Liver (tissue), 9 donors: ENCODE data around the gene INPP4A. TPM values are rescaled to one million over a fixed set of nuclear protein-coding genes. Genes with fewer than 3 reads are reported as not detected.

Source experiments
- DNase-seq: peaks from one replicate; pipeline ENCODE4 v3.0.0-alpha.2; 2017; ENCODE audit warnings: low spot score
- H3K27ac ChIP-seq, 2 donors: one replicate each; pipeline ENCODE4 v1.7.0; 2013; ENCODE audit warnings: inconsistent platforms in 2 of 2, low read length in 2 of 2, control low read depth in 1 of 2, low read depth in 1 of 2, mild to moderate bottlenecking in 1 of 2
- H3K27me3 ChIP-seq, 4 donors: one replicate each; pipeline versions ENCODE4 v1.6.1 to v1.7.0; 2013; ENCODE audit warnings: low read length in 3 of 4, inconsistent platforms in 1 of 4, mild to moderate bottlenecking in 1 of 4, moderate library complexity in 1 of 4; ENCODE audit not compliant: control insufficient read depth in 4 of 4, insufficient read depth in 4 of 4
- H3K36me3 ChIP-seq, 4 donors: one replicate each; pipeline versions ENCODE4 v1.6.1 to v1.7.0; 2013; ENCODE audit warnings: low read length in 3 of 4, mild to moderate bottlenecking in 3 of 4, low read depth in 1 of 4, moderate library complexity in 1 of 4; ENCODE audit not compliant: control insufficient read depth in 4 of 4, insufficient read depth in 3 of 4
- H3K4me1 ChIP-seq, 4 donors: one replicate each; pipeline versions ENCODE4 v1.6.1 to v1.7.0; 2013; ENCODE audit warnings: low read length in 3 of 4, mild to moderate bottlenecking in 3 of 4, moderate library complexity in 1 of 4; ENCODE audit not compliant: control insufficient read depth in 4 of 4, insufficient read depth in 4 of 4
- H3K4me3 ChIP-seq, 3 donors: one replicate each; pipeline versions ENCODE4 v1.6.1 to v1.7.0; 2013; ENCODE audit warnings: low read length in 3 of 3, control low read depth in 1 of 3, low read depth in 1 of 3, mild to moderate bottlenecking in 1 of 3
- H3K9ac ChIP-seq, 2 donors: one replicate each; pipeline ENCODE4 v1.7.0; 2013; ENCODE audit warnings: low read length in 2 of 2, mild to moderate bottlenecking in 2 of 2, moderate library complexity in 2 of 2, control low read depth in 1 of 2, low read depth in 1 of 2
- H3K9me3 ChIP-seq, 4 donors: one replicate each; pipeline versions ENCODE4 v1.6.1 to v1.7.0; 2013; ENCODE audit warnings: low read length in 3 of 4; ENCODE audit not compliant: control insufficient read depth in 4 of 4
- EGR1 ChIP-seq, 2 donors: IDR thresholded peaks; 2 replicates each; pipeline ENCODE4 v1.6.1; 2016 to 2018; ENCODE audit warnings: antibody characterized with exemption in 2 of 2, low read depth in 2 of 2
- FOXA1 ChIP-seq: IDR thresholded peaks from 2 replicates; pipeline ENCODE4 v1.6.1; 2016; ENCODE audit warnings: antibody characterized with exemption
- FOXA2 ChIP-seq: IDR thresholded peaks from 2 replicates; pipeline ENCODE4 v1.6.1; 2016; ENCODE audit warnings: antibody characterized with exemption
- GABPA ChIP-seq, 2 donors: IDR thresholded peaks in 1 of 2; conservative IDR thresholded peaks in 1 of 2; 2 replicates each; pipeline ENCODE4 v1.6.1; 2016; ENCODE audit warnings: antibody characterized with exemption in 2 of 2, mild to moderate bottlenecking in 1 of 2, moderate library complexity in 1 of 2
- HNF4A ChIP-seq, 2 donors: conservative IDR thresholded peaks; 2 replicates each; pipeline ENCODE4 v1.6.1; 2016; ENCODE audit warnings: antibody characterized with exemption in 2 of 2, mild to moderate bottlenecking in 2 of 2
- HNF4G ChIP-seq: IDR thresholded peaks from 2 replicates; pipeline ENCODE4 v1.6.1; 2016; ENCODE audit warnings: antibody characterized with exemption
- JUND ChIP-seq, 2 donors: IDR thresholded peaks; 2 replicates each; pipeline ENCODE4 v1.6.1; 2016; ENCODE audit warnings: antibody characterized with exemption in 2 of 2
- NR2F2 ChIP-seq: IDR thresholded peaks from 2 replicates; pipeline ENCODE4 v1.6.1; 2016; ENCODE audit warnings: antibody characterized with exemption
- RAD21 ChIP-seq, 2 donors: IDR thresholded peaks; 2 replicates each; pipeline ENCODE4 v1.6.1; 2016; ENCODE audit warnings: antibody characterized with exemption in 2 of 2, mild to moderate bottlenecking in 2 of 2
- RXRA ChIP-seq, 2 donors: IDR thresholded peaks; 2 replicates each; pipeline ENCODE4 v1.6.1; 2017 to 2018; ENCODE audit warnings: antibody characterized with exemption in 2 of 2, mild to moderate bottlenecking in 1 of 2
- SP1 ChIP-seq: IDR thresholded peaks from 2 replicates; pipeline ENCODE4 v1.6.1; 2018; ENCODE audit warnings: antibody characterized with exemption, mild to moderate bottlenecking
- TAF1 ChIP-seq: conservative IDR thresholded peaks from 2 replicates; pipeline ENCODE4 v1.6.1; 2016; ENCODE audit warnings: antibody characterized with exemption, mild to moderate bottlenecking
- YY1 ChIP-seq: IDR thresholded peaks from 2 replicates; pipeline ENCODE4 v1.6.1; 2016; ENCODE audit warnings: antibody characterized with exemption, mild to moderate bottlenecking
- WGBS: extraction: QIAGEN DNeasy Blood & Tissue Kit; methylation state at CpG from one replicate; pipeline ENCODE4 v1.1.7; 2013; 5-methylcytosine and 5-hydroxymethylcytosine counted together
- polyA plus RNA-seq, 2 donors: library from polyadenylated mRNA; stranded (reverse) in 1 of 2; unstranded in 1 of 2; fragments of 200-250 nt in 1 of 2; fragments of >200 nt in 1 of 2; fragmentation: Nextera tagmentation in 1 of 2; extraction: Ambion mirVana in 1 of 2; gene quantifications; one replicate each; pipeline versions ENCODE4 v1.2.1 to v1.2.3, GENCODE V29; 2013 to 2015
- total RNA-seq, 2 donors: library from RNA; depleted of rRNA; stranded (reverse); fragments of >200 nt; gene quantifications; one replicate each; pipeline ENCODE4 v1.2.3, GENCODE V29; 2014
- TF ChIP-seq, protein P1 (sequence below): IDR thresholded peaks from 2 replicates; pipeline ENCODE4 v1.6.1; 2016; ENCODE audit warnings: antibody characterized with exemption
- TF ChIP-seq, protein P2 (sequence below): IDR thresholded peaks from 2 replicates; pipeline ENCODE4 v1.6.1; 2016; ENCODE audit warnings: antibody characterized with exemption, mild to moderate bottlenecking
- TF ChIP-seq, protein P3 (sequence below): fragments of 150-350 bp; IDR thresholded peaks from 2 replicates; pipeline ENCODE4 v1.5.1; 2017; ENCODE audit warnings: improper control_type of control experiment, low read depth, low read length; ENCODE audit not compliant: missing input control
- TF ChIP-seq, protein P4 (sequence below): IDR thresholded peaks from 2 replicates; pipeline ENCODE4 v1.6.1; 2016; ENCODE audit warnings: antibody characterized with exemption
- TF ChIP-seq, protein P5 (sequence below): IDR thresholded peaks from 2 replicates; pipeline ENCODE4 v1.6.1; 2016; ENCODE audit warnings: antibody characterized with exemption
- donor health status: healthy.
- donor health status: healthy.
- donor health status: healthy.
- donor health status: healthy.
- donor health status: healthy.

INPP4A gene
- total and polyA plus RNA-seq, 4 donors, result 2.9 to 14.9 (median 7.2) TPM

DNA sequence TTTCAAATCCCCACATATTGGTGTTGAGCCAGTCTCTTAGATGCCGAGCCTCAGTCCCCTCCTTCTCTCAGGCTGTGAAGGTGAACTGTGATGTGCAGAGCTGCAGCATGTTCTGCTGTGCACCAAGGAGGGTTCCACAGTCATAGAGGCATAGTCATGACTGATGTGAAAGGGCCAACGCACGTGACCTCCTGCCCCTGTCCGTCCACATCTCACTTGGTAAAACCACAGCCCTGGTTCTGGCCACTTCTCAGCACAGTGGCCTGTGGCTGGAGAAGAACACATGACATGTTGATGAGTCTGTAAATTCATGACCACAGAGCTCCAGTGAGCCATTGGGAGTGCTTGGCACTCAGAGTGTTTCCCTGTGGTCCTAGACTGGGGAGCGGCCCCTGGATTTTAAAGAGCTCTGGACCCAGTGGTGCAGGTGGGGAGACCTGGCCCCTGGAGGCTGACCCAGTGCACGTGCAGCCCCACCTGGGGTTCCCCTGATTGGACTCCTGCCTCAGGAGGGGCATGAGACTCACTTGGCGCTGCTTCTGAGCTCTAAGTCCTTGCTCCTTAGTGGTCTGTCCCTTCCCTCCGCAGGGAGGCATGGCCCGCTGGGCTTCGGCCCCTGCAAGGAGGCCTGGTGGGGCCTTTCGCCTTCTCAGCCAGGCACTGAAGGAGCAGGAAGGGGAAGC, 25.3 kb downstream of the INPP4A start:
- TF ChIP-seq HNF4G (no peak), FOXA1 (no peak), FOXA2 (no peak), YY1 (no peak), RXRA (IDR thresholded peaks at IDR 0.05) (no peak), SP1 (no peak), RAD21 (IDR thresholded peaks at IDR 0.05) (no peak), TAF1 (no peak), EGR1 (IDR thresholded peaks at IDR 0.05; ENCODE audit: low read depth in 2 of 2) (no peak), NR2F2 (no peak), HNF4A (conservative IDR thresholded peaks at IDR 0.05) (no peak), JUND (IDR thresholded peaks at IDR 0.05) (no peak), GABPA (IDR thresholded peaks at IDR 0.05 in 1 of 2, conservative IDR thresholded peaks at IDR 0.05 in 1 of 2) (no peak)
- TF ChIP-seq, protein P1, sequence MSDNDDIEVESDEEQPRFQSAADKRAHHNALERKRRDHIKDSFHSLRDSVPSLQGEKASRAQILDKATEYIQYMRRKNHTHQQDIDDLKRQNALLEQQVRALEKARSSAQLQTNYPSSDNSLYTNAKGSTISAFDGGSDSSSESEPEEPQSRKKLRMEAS, result no peak
- TF ChIP-seq, protein P2, sequence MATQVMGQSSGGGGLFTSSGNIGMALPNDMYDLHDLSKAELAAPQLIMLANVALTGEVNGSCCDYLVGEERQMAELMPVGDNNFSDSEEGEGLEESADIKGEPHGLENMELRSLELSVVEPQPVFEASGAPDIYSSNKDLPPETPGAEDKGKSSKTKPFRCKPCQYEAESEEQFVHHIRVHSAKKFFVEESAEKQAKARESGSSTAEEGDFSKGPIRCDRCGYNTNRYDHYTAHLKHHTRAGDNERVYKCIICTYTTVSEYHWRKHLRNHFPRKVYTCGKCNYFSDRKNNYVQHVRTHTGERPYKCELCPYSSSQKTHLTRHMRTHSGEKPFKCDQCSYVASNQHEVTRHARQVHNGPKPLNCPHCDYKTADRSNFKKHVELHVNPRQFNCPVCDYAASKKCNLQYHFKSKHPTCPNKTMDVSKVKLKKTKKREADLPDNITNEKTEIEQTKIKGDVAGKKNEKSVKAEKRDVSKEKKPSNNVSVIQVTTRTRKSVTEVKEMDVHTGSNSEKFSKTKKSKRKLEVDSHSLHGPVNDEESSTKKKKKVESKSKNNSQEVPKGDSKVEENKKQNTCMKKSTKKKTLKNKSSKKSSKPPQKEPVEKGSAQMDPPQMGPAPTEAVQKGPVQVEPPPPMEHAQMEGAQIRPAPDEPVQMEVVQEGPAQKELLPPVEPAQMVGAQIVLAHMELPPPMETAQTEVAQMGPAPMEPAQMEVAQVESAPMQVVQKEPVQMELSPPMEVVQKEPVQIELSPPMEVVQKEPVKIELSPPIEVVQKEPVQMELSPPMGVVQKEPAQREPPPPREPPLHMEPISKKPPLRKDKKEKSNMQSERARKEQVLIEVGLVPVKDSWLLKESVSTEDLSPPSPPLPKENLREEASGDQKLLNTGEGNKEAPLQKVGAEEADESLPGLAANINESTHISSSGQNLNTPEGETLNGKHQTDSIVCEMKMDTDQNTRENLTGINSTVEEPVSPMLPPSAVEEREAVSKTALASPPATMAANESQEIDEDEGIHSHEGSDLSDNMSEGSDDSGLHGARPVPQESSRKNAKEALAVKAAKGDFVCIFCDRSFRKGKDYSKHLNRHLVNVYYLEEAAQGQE, result no peak
- TF ChIP-seq, protein P3, sequence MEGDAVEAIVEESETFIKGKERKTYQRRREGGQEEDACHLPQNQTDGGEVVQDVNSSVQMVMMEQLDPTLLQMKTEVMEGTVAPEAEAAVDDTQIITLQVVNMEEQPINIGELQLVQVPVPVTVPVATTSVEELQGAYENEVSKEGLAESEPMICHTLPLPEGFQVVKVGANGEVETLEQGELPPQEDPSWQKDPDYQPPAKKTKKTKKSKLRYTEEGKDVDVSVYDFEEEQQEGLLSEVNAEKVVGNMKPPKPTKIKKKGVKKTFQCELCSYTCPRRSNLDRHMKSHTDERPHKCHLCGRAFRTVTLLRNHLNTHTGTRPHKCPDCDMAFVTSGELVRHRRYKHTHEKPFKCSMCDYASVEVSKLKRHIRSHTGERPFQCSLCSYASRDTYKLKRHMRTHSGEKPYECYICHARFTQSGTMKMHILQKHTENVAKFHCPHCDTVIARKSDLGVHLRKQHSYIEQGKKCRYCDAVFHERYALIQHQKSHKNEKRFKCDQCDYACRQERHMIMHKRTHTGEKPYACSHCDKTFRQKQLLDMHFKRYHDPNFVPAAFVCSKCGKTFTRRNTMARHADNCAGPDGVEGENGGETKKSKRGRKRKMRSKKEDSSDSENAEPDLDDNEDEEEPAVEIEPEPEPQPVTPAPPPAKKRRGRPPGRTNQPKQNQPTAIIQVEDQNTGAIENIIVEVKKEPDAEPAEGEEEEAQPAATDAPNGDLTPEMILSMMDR, result no peak
- TF ChIP-seq, protein P4, sequence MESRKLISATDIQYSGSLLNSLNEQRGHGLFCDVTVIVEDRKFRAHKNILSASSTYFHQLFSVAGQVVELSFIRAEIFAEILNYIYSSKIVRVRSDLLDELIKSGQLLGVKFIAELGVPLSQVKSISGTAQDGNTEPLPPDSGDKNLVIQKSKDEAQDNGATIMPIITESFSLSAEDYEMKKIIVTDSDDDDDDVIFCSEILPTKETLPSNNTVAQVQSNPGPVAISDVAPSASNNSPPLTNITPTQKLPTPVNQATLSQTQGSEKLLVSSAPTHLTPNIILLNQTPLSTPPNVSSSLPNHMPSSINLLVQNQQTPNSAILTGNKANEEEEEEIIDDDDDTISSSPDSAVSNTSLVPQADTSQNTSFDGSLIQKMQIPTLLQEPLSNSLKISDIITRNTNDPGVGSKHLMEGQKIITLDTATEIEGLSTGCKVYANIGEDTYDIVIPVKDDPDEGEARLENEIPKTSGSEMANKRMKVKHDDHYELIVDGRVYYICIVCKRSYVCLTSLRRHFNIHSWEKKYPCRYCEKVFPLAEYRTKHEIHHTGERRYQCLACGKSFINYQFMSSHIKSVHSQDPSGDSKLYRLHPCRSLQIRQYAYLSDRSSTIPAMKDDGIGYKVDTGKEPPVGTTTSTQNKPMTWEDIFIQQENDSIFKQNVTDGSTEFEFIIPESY, result no peak
- TF ChIP-seq, protein P5, sequence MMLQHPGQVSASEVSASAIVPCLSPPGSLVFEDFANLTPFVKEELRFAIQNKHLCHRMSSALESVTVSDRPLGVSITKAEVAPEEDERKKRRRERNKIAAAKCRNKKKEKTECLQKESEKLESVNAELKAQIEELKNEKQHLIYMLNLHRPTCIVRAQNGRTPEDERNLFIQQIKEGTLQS, result no peak
- DNase-seq, result no peak
- Histone ChIP-seq H3K4me3 (no peak overlapping the region), H3K9me3 (no peaks in the 10 kb centered on the region), H3K27me3 (no peaks in the 10 kb centered on the region), H3K9ac (no peak overlapping the region), H3K36me3 (no peaks in the 10 kb centered on the region), H3K4me1 (peaks cover 0 to 2% (median 0%) of the 10 kb centered on the region in 4 donors), H3K27ac (no peak overlapping the region)
- WGBS, result 91% methylated on average over 11 of the region's 11 CpGs
